ENCODE data around the gene SLC25A24.
"Not testable (repeated sequence)": the region's sequence is repeated elsewhere in the genome, so short reads cannot be mapped to it uniquely, and the experiment has no call there.

Gene SLC25A24

GRCh38 chr1:108194051-108194450, 6.1 kb downstream of the SLC25A24 start:
- DNase-seq = no peak

- no peak for DNase-seq
Measured at GRCh38 chr1:108193333-108193732, 6.8 kb downstream of the SLC25A24 start.

- no peak for DNase-seq
Measured at GRCh38 chr1:108192581-108192980, 7.6 kb downstream of the SLC25A24 start.

GRCh38 chr1:108190686-108191416, 9.3 kb downstream of the SLC25A24 start:
- DNase-seq = no peak

GRCh38 chr1:108190001-108190634, 10.0 kb downstream of the SLC25A24 start:
- DNase-seq = peak; percentile 61

GRCh38 chr1:108188801-108189200, 11.3 kb downstream of the SLC25A24 start:
- no peak for DNase-seq

GRCh38 chr1:108182959-108183700, 17.0 kb downstream of the SLC25A24 start:
- no peak for DNase-seq

GRCh38 chr1:108179018-108179417, 21.1 kb downstream of the SLC25A24 start:
- DNase-seq = peak; percentile 21

GRCh38 chr1:108162409-108162808, 37.7 kb downstream of the SLC25A24 start:
- not testable (repeated sequence) for DNase-seq

GRCh38 chr1:108159951-108160350, 40.2 kb downstream of the SLC25A24 start:
- DNase-seq = not testable (repeated sequence)

GRCh38 chr1:108158893-108159453, 41.2 kb downstream of the SLC25A24 start:
- DNase-seq = no peak

- DNase-seq = no peak
Measured at GRCh38 chr1:108154314-108154713, 45.8 kb downstream of the SLC25A24 start.

- no peak for DNase-seq
Measured at GRCh38 chr1:108152782-108153222, 47.3 kb downstream of the SLC25A24 start.

GRCh38 chr1:108151548-108151947, 48.6 kb downstream of the SLC25A24 start:
- no peak for DNase-seq

- no peak for DNase-seq
Measured at GRCh38 chr1:108149796-108150467, 50.2 kb downstream of the SLC25A24 start.

GRCh38 chr1:108144569-108144968, 55.6 kb downstream of the SLC25A24 start:
- not testable (repeated sequence) for DNase-seq

GRCh38 chr1:108142773-108143394, 57.3 kb downstream of the SLC25A24 start:
- DNase-seq = no peak

- no peak for DNase-seq
Measured at GRCh38 chr1:108142258-108142657, 57.9 kb downstream of the SLC25A24 start.

GRCh38 chr1:108141621-108142020, 58.5 kb downstream of the SLC25A24 start:
- DNase-seq = no peak

- DNase-seq = no peak
Measured at GRCh38 chr1:108140936-108141335, 59.2 kb downstream of the SLC25A24 start.

GRCh38 chr1:108140177-108140576, 60.0 kb downstream of the SLC25A24 start:
- DNase-seq = peak; percentile 45

- peak; percentile 35 for DNase-seq
Measured at GRCh38 chr1:108139555-108139954, 60.6 kb downstream of the SLC25A24 start.

Measured in hematopoietic multipotent progenitor cell treated with erythropoietin and hydrocortisone succinate and interleukin-3 and kit ligand, for 8 days (in vitro differentiated cells).